ENCODE data around the gene ACOX2.

- no peak for TF ChIP-seq LEF1 (IDR thresholded peaks at IDR 0.05; ENCODE audit: borderline replicate concordance)
- no peak for TF ChIP-seq SP1 (IDR thresholded peaks at IDR 0.05)
- TF ChIP-seq ELF4 (IDR thresholded peaks at IDR 0.05) = no peak
- TF ChIP-seq HDGF (IDR thresholded peaks at IDR 0.05; ENCODE audit: borderline replicate concordance) = no peak
- no peak for TF ChIP-seq SUZ12 (IDR thresholded peaks at IDR 0.05)
- no peak for TF ChIP-seq ARNT (IDR thresholded peaks at IDR 0.05)
- no peak for TF ChIP-seq FOXM1 (IDR thresholded peaks at IDR 0.05; ENCODE audit: borderline replicate concordance)
- no peak for TF ChIP-seq FOXA1 (IDR thresholded peaks at IDR 0.05)
- no peak for TF ChIP-seq NFRKB (IDR thresholded peaks at IDR 0.05)
Observed at GRCh38 chr3:58463942-58464271, 73.1 kb downstream of the ACOX2 start.

Data from HEK293T (cell line).